Measurements from ENCODE around the gene TMEM219.

DNA sequence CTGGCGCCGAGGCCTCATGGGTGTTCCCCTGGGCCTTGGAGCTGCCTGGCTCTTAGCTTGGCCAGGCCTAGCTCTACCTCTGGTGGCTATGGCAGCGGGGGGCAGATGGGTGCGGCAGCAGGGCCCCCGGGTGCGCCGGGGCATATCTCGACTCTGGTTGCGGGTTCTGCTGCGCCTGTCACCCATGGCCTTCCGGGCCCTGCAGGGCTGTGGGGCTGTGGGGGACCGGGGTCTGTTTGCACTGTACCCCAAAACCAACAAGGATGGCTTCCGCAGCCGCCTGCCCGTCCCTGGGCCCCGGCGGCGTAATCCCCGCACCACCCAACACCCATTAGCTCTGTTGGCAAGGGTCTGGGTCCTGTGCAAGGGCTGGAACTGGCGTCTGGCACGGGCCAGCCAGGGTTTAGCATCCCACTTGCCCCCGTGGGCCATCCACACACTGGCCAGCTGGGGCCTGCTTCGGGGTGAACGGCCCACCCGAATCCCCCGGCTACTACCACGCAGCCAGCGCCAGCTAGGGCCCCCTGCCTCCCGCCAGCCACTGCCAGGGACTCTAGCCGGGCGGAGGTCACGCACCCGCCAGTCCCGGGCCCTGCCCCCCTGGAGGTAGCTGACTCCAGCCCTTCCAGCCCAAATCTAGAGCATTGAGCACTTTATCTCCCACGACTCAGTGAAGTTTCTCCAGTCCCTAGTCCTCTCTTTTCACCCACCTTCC lies 25.6 kb downstream of the TMEM219 start:
- TF ChIP-seq, protein P1, sequence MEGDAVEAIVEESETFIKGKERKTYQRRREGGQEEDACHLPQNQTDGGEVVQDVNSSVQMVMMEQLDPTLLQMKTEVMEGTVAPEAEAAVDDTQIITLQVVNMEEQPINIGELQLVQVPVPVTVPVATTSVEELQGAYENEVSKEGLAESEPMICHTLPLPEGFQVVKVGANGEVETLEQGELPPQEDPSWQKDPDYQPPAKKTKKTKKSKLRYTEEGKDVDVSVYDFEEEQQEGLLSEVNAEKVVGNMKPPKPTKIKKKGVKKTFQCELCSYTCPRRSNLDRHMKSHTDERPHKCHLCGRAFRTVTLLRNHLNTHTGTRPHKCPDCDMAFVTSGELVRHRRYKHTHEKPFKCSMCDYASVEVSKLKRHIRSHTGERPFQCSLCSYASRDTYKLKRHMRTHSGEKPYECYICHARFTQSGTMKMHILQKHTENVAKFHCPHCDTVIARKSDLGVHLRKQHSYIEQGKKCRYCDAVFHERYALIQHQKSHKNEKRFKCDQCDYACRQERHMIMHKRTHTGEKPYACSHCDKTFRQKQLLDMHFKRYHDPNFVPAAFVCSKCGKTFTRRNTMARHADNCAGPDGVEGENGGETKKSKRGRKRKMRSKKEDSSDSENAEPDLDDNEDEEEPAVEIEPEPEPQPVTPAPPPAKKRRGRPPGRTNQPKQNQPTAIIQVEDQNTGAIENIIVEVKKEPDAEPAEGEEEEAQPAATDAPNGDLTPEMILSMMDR (conservative IDR thresholded peaks at IDR 0.05; ENCODE audit: low read depth, low read length) = no peak
- no peak for TF ChIP-seq EZH2 (IDR thresholded peaks at IDR 0.05; ENCODE audit: borderline replicate concordance, low read depth, low read length, poor library complexity, severe bottlenecking)
